Activated T-helper 9 cell treated with anti-CD3 and anti-CD28 coated beads, Interleukin-2, amount 50 U/mL, for 16 hours (primary cell): Measurements from ENCODE around the gene CACNB2.

Experiments
- DNase-seq: peaks from one replicate; pipeline ENCODE4 v3.0.0-alpha.2; 2020; ENCODE audit warnings: low read depth

CACNB2 gene

GRCh38 chr10:18455086-18455884 is 315.1 kb downstream of the CACNB2 start:
- no peak for DNase-seq

DNA sequence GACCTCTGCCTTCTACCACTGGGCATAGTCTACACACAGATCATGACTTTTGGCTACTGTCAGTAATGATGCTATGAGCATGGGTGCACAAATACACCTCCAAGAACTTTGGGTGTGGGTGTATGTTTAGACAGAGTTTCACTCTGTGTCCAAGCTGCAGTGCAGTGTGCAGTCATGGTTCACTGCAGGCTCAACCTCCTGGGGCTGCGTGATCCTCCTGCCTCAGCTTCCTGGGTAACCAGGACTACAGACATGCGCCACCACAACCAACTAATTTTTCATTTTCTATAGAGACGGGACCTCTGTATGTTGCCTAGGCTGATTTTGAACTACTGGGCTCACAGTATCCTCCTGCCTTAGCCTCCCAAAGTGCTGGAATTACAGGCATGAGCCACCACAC is 316.8 kb downstream of the CACNB2 start:
- DNase-seq: no peak

DNA sequence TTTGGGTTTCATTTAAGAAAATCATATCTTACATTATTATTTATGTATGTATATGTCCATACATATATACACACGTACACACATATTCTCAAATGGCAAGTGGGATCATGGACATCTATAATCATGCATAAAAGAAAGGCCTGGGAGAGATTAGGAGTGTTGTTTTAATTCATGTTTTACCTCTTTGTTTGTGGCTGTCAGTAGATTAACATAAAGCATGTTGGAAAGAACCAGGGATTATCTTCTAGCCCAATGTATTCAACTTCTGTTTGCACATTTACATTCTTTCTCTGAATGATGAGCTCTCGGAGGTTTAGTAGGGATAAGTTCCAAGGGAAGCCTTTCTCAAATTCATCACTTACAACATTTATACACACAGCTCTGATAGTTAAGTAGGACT is 319.8 kb downstream of the CACNB2 start:
- no peak for DNase-seq

DNA sequence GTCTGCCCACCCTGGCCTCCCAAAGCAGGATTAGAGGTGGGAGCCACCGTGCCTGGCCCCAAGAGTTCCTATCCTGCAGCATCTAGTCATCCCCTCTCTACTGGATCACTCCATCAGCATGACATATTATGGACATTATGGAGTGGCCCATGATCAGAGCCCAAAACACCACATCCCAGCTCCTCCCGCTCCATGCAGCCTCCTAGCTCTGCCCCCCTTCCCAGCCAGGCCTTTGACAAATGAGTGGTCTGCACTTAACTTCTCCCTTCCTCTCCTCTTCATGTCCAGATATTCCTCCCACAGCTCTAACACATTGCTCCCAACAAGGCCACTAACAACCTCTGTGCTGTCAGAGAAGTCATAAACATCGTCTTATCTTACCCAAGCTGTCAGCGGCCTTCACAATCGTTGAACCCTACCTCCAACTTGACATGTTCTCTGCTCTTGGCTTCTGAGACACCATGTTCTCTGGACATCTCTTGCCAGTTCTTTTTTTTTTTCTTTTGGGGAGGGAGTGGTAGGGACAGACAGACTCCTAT is 323.5 kb downstream of the CACNB2 start:
- no peak for DNase-seq

GRCh38 chr10:18469125-18469524 is 328.9 kb downstream of the CACNB2 start:
- no peak for DNase-seq

DNA sequence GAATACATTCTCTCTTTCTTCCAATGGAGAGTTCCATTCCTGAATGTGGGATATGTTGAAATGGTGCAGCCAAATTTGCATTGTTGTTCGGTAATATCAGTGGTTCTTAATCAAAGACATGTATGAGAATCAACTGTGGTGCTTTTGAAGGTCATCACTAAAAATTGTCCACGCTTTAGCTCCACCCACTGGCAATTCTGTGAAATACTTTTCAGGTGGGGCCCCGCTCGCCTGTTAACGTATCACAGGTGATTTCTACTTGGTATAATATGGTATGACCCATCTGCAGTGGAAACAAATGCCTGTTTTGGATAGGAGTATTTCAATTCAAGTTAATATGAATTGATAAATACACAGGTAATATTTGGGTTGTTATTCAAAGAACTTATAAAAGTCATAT is 332.8 kb downstream of the CACNB2 start:
- DNase-seq: no peak

DNA sequence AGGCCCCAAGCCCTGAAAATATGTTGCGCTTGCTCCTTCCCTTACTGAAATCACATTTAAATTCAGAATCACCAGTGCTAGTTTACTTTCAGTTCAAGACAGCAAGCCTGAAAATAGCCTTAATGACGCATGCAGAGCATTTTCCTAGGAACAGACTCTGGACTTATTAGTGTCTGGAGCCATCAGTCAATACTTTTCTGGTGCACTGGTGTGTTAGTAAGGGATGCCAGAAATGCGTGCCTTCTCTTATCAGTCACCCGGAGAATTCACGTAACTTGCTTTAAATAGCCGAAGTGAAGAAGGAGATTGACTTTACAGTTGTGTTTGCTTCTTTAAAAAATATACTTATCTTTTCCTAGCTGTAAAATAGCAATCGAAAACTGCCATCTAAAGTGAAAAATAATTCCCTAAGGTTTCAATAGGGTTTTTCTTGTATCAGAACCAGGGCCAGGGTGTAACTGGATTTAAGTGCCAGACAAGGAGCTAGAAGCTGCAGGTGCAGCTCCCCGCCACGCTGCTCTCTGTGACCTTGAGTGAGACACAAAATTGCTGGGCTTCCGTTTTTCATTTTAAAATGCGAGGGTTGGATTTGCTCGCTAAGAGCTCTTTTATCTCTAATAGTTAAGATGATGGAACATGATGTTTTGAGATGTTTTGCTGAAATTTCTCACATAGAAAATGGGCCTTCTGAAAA is 333.3 kb downstream of the CACNB2 start:
- no peak for DNase-seq

GRCh38 chr10:18474118-18474455 is 333.9 kb downstream of the CACNB2 start:
- DNase-seq: no peak

DNA sequence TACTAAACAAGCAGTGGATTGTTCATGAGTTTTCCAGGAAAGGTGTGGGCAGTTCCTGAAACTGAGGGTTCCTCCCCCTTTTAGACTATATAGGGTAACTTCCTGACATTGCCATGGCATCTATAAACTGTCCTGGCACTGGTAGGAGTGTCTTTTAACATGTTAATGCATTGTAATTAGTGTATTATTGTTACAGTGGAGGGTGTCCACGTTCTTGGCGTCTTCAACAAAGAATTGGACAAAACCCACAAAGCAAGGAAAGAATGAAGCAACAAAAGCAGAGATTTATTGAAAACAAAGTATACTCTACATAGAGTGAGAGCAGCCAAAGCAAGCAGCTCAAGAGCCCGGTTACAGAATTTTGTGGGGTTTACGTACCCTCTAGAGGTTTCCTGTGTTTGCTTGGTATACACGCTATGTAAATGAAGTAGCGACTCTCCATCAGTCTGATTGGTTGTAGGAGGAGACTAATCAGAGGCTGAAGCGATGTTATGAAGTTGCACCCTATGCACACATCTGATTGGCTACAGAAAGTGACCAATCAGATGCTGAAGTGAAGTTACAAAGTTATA is 335.9 kb downstream of the CACNB2 start:
- no peak for DNase-seq

GRCh38 chr10:18478354-18478753 is 338.1 kb downstream of the CACNB2 start:
- DNase-seq: no peak

DNA sequence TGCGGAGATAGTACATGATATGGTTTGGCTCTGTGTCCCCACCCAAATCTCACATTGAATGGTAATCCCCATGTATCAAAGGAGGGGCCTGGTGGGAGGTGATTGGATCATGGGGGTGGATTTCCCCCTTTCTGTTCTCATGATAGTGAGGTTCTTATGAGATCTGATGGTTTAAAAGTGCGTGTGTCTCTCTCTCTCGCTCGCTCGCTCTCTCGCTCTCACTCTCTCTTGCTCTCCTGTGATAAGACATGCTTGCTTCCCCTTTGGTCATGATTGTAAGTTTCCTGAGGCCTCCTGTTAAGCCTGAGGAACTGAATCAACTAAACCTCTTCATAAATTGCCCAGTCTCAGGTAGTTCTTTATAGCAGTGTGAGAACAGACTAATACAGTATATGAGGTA is 339.3 kb downstream of the CACNB2 start:
- no peak for DNase-seq

- DNase-seq: no peak
These were observed 343.4 kb downstream of the CACNB2 start for GRCh38 chr10:18483516-18484186.

DNA sequence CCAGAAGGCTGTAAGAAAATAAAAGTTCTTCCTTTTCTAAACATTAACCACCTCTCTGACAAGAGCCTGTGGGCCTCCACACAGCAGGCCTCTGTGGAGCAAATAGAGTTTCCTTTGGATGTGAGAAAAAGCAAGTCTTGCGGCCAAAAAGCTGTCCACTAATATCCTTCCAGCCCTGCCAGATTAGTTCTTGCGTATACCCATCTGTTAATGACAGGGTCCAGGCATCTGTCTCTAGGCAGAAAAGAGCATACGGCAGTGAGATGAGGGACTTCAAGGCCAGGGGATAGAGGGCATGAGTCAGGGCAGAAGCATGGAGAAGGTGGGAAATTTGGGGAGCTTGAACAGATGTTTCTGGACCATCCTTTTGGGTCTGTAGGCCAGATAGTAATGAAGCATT is 346.2 kb downstream of the CACNB2 start:
- DNase-seq: no peak

DNA sequence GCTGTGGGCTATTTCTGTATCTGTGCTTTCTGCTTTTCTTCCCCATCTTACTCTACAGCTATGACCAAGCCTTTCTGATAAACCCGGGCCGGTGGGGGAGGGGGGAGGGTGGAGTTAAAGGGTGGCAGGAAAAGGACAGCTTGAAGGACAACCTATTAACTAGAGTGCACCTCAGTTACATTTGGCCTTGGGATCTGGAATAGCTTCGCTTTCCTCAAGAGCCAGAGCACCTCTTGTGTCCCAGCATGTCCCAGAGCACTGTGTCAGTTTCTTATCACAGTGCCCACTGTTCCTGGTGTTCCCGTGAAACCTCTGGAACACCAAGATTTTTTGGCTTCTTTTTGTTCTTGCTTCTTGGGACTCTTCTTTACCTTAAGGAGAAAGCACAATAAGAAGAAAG is 350.5 kb downstream of the CACNB2 start:
- DNase-seq: no peak

- DNase-seq: no peak
These were observed 357.7 kb downstream of the CACNB2 start for GRCh38 chr10:18497806-18498369.

DNA sequence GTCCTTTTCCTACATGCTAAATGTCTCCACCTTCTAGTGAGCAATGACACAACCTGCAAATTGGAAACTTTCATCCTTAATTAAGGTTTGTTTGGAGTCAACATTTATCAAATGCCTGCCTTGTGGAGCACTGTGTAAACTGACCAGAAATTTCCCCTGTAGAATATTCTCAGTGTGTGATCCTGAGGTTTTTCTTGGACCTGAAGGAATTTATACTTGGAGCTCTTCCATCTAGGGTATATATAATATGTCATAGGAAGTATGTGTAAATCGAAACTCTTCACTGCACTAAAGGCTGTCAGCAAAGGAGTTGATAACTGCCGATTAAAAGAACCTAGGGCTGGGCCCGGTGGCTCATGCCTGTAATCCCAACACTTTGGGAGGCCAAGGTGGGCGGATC is 358.8 kb downstream of the CACNB2 start:
- no peak for DNase-seq

DNA sequence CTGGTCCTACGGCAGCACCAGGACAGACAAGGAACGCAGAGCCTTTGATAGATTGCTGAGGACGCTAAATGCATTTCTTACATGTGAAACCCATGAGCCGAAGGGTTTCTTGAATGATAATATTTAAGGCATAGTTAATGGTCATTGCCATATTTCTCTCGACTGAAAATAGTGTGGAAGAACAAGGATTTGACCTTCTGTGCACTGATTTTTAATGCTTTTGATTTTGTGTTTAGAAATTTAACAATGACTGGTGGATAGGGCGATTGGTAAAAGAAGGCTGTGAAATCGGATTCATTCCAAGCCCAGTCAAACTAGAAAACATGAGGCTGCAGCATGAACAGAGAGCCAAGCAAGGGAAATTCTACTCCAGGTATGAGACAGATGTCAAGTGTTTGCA is 360.4 kb downstream of the CACNB2 start:
- DNase-seq: no peak

- DNase-seq: no peak
These were observed 361.0 kb downstream of the CACNB2 start for GRCh38 chr10:18501198-18501597.

DNA sequence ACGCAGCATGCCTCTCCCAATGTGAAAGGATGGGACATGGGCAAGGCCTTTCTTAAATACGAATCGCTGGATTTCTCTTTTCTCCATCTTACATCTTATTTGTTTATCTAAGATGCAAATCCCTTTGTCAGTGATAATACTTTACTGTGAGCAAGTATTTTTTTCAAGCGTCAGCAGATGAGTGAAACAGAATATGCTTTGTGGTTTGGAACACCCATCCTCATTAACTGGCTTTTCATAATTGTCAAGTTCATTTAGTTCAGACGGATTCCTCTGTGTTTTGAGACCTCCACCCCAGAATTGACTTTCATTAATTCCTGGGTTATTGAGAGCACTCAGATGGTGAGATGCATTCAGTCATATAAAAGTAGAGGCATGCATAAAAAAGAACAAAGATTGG is 361.4 kb downstream of the CACNB2 start:
- no peak for DNase-seq

GRCh38 chr10:18504161-18504560 is 363.9 kb downstream of the CACNB2 start:
- DNase-seq: no peak

- DNase-seq: no peak
These were observed 365.4 kb downstream of the CACNB2 start for GRCh38 chr10:18505456-18506118.

DNA sequence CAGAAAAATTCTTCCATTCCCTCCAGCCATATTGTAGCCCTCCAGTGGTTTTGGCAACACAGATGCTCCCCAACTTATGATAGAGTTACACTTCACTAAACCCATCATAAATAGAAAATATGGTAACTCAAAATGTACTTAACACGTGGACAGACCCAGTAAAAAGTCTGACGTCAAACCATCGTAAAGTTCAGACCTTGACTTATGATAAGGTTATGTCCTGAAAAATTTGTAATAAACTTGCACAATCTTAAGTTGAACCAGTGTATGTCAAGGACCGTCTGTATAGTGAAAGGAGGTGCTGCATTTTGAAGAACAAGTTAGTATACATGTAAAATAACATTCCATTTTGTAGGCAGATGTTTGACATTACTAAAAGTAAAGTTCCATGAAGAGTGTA is 368.4 kb downstream of the CACNB2 start:
- DNase-seq: no peak
